DND-41 (cell line): Measurements from ENCODE around the gene EDA.

ENCODE experiments used
- ATAC-seq: fragments of 200-7000 bp; cut with Tn5 transposase; 3 replicates; pipeline ENCODE4 v1.9.1; 2021; ENCODE audit warnings: low read depth; ENCODE audit not compliant: insufficient read depth
- DNase-seq: peaks from one replicate; pipeline ENCODE4 v3.0.0-alpha.2; 2020
- H2AFZ ChIP-seq: 2 replicates; pipeline ENCODE4 v1.6.0; 2012; ENCODE audit warnings: low read depth, low read length
- H3K27ac ChIP-seq: 2 replicates; pipeline ENCODE4 v1.5.1; 2012; ENCODE audit warnings: low read length, inconsistent platforms
- H3K27me3 ChIP-seq: fragments of 200-600 bp; sonication (generic); 2 replicates; pipeline ENCODE4 v1.6.0; 2012; ENCODE audit warnings: low read length, mild to moderate bottlenecking, inconsistent platforms; ENCODE audit not compliant: insufficient read depth, poor library complexity
- H3K36me3 ChIP-seq: 2 replicates; pipeline ENCODE4 v1.5.1; 2012; ENCODE audit warnings: low read length, inconsistent platforms; ENCODE audit not compliant: insufficient read depth
- H3K4me1 ChIP-seq: 2 replicates; pipeline ENCODE4 v1.5.1; 2012; ENCODE audit warnings: mild to moderate bottlenecking, low read length; ENCODE audit not compliant: insufficient read depth
- H3K4me2 ChIP-seq: 2 replicates; pipeline ENCODE4 v1.6.0; 2012; ENCODE audit warnings: mild to moderate bottlenecking, moderate library complexity, low read length, inconsistent platforms; ENCODE audit not compliant: insufficient read depth
- H3K4me3 ChIP-seq, 2 experiments: fragments of 200-600 bp in 1 of 2; shearing (Covaris generic) in 1 of 2; 2 replicates each; pipeline ENCODE4 v1.5.1; 2012 to 2016; ENCODE audit warnings: inconsistent platforms in 2 of 2, low read length in 2 of 2, mild to moderate bottlenecking in 2 of 2, low read depth in 1 of 2, moderate library complexity in 1 of 2
- H3K79me2 ChIP-seq: 2 replicates; pipeline ENCODE4 v1.6.0; 2012; ENCODE audit warnings: low read length, inconsistent platforms; ENCODE audit not compliant: insufficient read depth
- H3K9ac ChIP-seq: 2 replicates; pipeline ENCODE4 v1.6.0; 2012; ENCODE audit warnings: low read depth, mild to moderate bottlenecking, inconsistent platforms, low read length, moderate library complexity
- H3K9me3 ChIP-seq: 2 replicates; pipeline ENCODE4 v1.5.1; 2012; ENCODE audit warnings: low read length, moderate library complexity, mild to moderate bottlenecking, inconsistent platforms; ENCODE audit not compliant: insufficient read depth, severe bottlenecking
- H4K20me1 ChIP-seq: 2 replicates; pipeline ENCODE4 v1.6.0; 2012; ENCODE audit warnings: low read length; ENCODE audit not compliant: insufficient read depth
- CTCF ChIP-seq: IDR thresholded peaks from 2 replicates; pipeline ENCODE4 v1.5.1; 2012; ENCODE audit warnings: borderline replicate concordance, low read length, moderate library complexity, mild to moderate bottlenecking; ENCODE audit not compliant: poor library complexity, severe bottlenecking; ENCODE audit errors: extremely low read depth
- EZH2 ChIP-seq: IDR thresholded peaks from 3 replicates; pipeline ENCODE4 v1.6.1; 2012; ENCODE audit warnings: borderline replicate concordance, low read depth, mild to moderate bottlenecking, moderate library complexity, low read length, inconsistent platforms; ENCODE audit not compliant: severe bottlenecking

EDA gene

GRCh38 chrX:69603566-69604194 is 12.2 kb upstream of the EDA start:
- H2AFZ ChIP-seq = no peak overlapping the region
- ATAC-seq = no peak

GRCh38 chrX:69605521-69605920 is 10.4 kb upstream of the EDA start:
- H3K4me2 ChIP-seq = no peak overlapping the region
- no peak for ATAC-seq
- TF ChIP-seq EZH2 (no peak), CTCF (no peak)

More at GRCh38 chrX:69603566-69604194, 12.2 kb upstream of the EDA start:
- Histone ChIP-seq H3K9me3 (no peaks in the 10 kb centered on the region), H3K9ac (no peak overlapping the region), H3K4me1 (no peaks in the 10 kb centered on the region), H3K4me3 (no peak overlapping the region), H3K27ac (no peak overlapping the region), H3K4me2 (no peak overlapping the region), H3K36me3 (no peaks in the 10 kb centered on the region), H3K27me3 (no peaks in the 10 kb centered on the region), H4K20me1 (no peaks in the 10 kb centered on the region), H3K79me2 (no peaks in the 10 kb centered on the region)
- TF ChIP-seq EZH2 (no peak), CTCF (no peak)
- DNase-seq = no peak

GRCh38 chrX:69607616-69608015 is 8.3 kb upstream of the EDA start:
- Histone ChIP-seq H3K79me2 (no peaks in the 10 kb centered on the region), H3K9ac (no peak overlapping the region), H3K36me3 (no peaks in the 10 kb centered on the region), H3K27ac (no peak overlapping the region), H3K9me3 (no peaks in the 10 kb centered on the region), H3K4me3 (no peak overlapping the region), H4K20me1 (no peaks in the 10 kb centered on the region), H3K4me1 (no peaks in the 10 kb centered on the region), H3K27me3 (no peaks in the 10 kb centered on the region), H2AFZ (no peak overlapping the region), H3K4me2 (no peak overlapping the region)
- ATAC-seq (no peak), DNase-seq (no peak)
- TF ChIP-seq CTCF (no peak), EZH2 (no peak)

More at GRCh38 chrX:69605521-69605920, 10.4 kb upstream of the EDA start:
- Histone ChIP-seq H3K4me3 (no peak overlapping the region), H3K9ac (no peak overlapping the region), H4K20me1 (no peaks in the 10 kb centered on the region), H2AFZ (no peak overlapping the region), H3K4me1 (no peaks in the 10 kb centered on the region), H3K36me3 (no peaks in the 10 kb centered on the region), H3K9me3 (no peaks in the 10 kb centered on the region), H3K79me2 (no peaks in the 10 kb centered on the region), H3K27ac (no peak overlapping the region), H3K27me3 (no peaks in the 10 kb centered on the region)
- DNase-seq = no peak
